ENCODE data around the gene CASZ1.

Gene CASZ1

GRCh38 chr1:10674700-10675609 is 121.5 kb downstream of the CASZ1 start:
- TF ChIP-seq CTCF (IDR thresholded peaks at IDR 0.05): no peak
- H3K27me3 ChIP-seq (ENCODE audit: control insufficient read depth, insufficient read depth, low read length): no peaks in the 10 kb centered on the region
- H3K4me1 ChIP-seq: no peaks in the 10 kb centered on the region
- H2AFZ ChIP-seq: no peak overlapping the region
- H3K9me3 ChIP-seq (ENCODE audit: control insufficient read depth, low read length): no peaks in the 10 kb centered on the region
- no peak overlapping the region for H3K27ac ChIP-seq
- H3K4me2 ChIP-seq (ENCODE audit: low read length): no peak overlapping the region
- no peaks in the 10 kb centered on the region for H3K79me2 ChIP-seq
- no peak overlapping the region for H3K9ac ChIP-seq
- no peak overlapping the region for H3K4me3 ChIP-seq (ENCODE audit: low read depth, low read length)
- H3K36me3 ChIP-seq (ENCODE audit: control insufficient read depth, insufficient read depth, low read length): no peaks in the 10 kb centered on the region

GRCh38 chr1:10674222-10674621 is 122.2 kb downstream of the CASZ1 start:
- Histone ChIP-seq H3K79me2 (no peaks in the 10 kb centered on the region), H3K4me3 (ENCODE audit: low read depth, low read length) (no peak overlapping the region), H3K27me3 (ENCODE audit: control insufficient read depth, insufficient read depth, low read length) (no peaks in the 10 kb centered on the region), H3K27ac (no peak overlapping the region), H3K9me3 (ENCODE audit: control insufficient read depth, low read length) (no peaks in the 10 kb centered on the region), H2AFZ (no peak overlapping the region), H3K9ac (no peak overlapping the region), H3K4me1 (no peaks in the 10 kb centered on the region), H3K4me2 (ENCODE audit: low read length) (no peak overlapping the region), H3K36me3 (ENCODE audit: control insufficient read depth, insufficient read depth, low read length) (no peaks in the 10 kb centered on the region)
- no peak for TF ChIP-seq CTCF (IDR thresholded peaks at IDR 0.05)

GRCh38 chr1:10673109-10673711 is 123.2 kb downstream of the CASZ1 start:
- Histone ChIP-seq H3K9ac (no peak overlapping the region), H3K36me3 (ENCODE audit: control insufficient read depth, insufficient read depth, low read length) (no peaks in the 10 kb centered on the region), H3K79me2 (no peaks in the 10 kb centered on the region), H3K4me1 (no peaks in the 10 kb centered on the region), H3K27ac (no peak overlapping the region), H2AFZ (no peak overlapping the region), H3K27me3 (ENCODE audit: control insufficient read depth, insufficient read depth, low read length) (no peaks in the 10 kb centered on the region), H3K4me3 (ENCODE audit: low read depth, low read length) (no peak overlapping the region), H3K4me2 (ENCODE audit: low read length) (no peak overlapping the region), H3K9me3 (ENCODE audit: control insufficient read depth, low read length) (no peaks in the 10 kb centered on the region)
- no peak for TF ChIP-seq CTCF (IDR thresholded peaks at IDR 0.05)

GRCh38 chr1:10672343-10673050 is 123.9 kb downstream of the CASZ1 start:
- no peaks in the 10 kb centered on the region for H3K9me3 ChIP-seq (ENCODE audit: control insufficient read depth, low read length)
- no peak overlapping the region for H3K4me2 ChIP-seq (ENCODE audit: low read length)
- no peak for TF ChIP-seq CTCF (IDR thresholded peaks at IDR 0.05)
- H3K4me1 ChIP-seq: no peaks in the 10 kb centered on the region
- H3K4me3 ChIP-seq (ENCODE audit: low read depth, low read length): no peak overlapping the region
- no peak overlapping the region for H3K9ac ChIP-seq
- no peak overlapping the region for H3K27ac ChIP-seq
- no peaks in the 10 kb centered on the region for H3K79me2 ChIP-seq
- H2AFZ ChIP-seq: no peak overlapping the region
- no peaks in the 10 kb centered on the region for H3K27me3 ChIP-seq (ENCODE audit: control insufficient read depth, insufficient read depth, low read length)
- H3K36me3 ChIP-seq (ENCODE audit: control insufficient read depth, insufficient read depth, low read length): no peaks in the 10 kb centered on the region
